ENCODE data around the gene SLPI.

SLPI gene

GRCh38 chr20:45218636-45219035 is 35.7 kb downstream of the SLPI start:
- DNase-seq (ENCODE audit: low read depth in 1 of 2, low spot score in 1 of 2): no peak

GRCh38 chr20:45218124-45218523 is 36.2 kb downstream of the SLPI start:
- DNase-seq (ENCODE audit: low read depth in 1 of 2, low spot score in 1 of 2): no peak

GRCh38 chr20:45212836-45213235 is 41.5 kb downstream of the SLPI start:
- DNase-seq (ENCODE audit: low read depth in 1 of 2, low spot score in 1 of 2): no peak

GRCh38 chr20:45211569-45212474 is 42.5 kb downstream of the SLPI start:
- DNase-seq (ENCODE audit: low read depth in 1 of 2, low spot score in 1 of 2): no peak

- no peak for DNase-seq (ENCODE audit: low read depth in 1 of 2, low spot score in 1 of 2)
These were observed 44.4 kb downstream of the SLPI start for GRCh38 chr20:45209924-45210323.

- DNase-seq (ENCODE audit: low read depth in 1 of 2, low spot score in 1 of 2): no peak
These were observed 47.6 kb downstream of the SLPI start, which contains the start of gene SEMG1 for GRCh38 chr20:45206725-45207124. TSS of gene SEMG1 (plus strand) at chr20:45207033. CDS start at chr20:45207054, 21 bp downstream.
